Thyroid gland (tissue), 4 donors: ENCODE results near the gene PLAC8. TPM values are rescaled to one million over a fixed set of nuclear protein-coding genes. Genes with fewer than 3 reads are reported as not detected.

Experiments used
- DNase-seq, 2 donors: peaks; one replicate each; pipeline ENCODE4 v3.0.0-alpha.2; 2019
- H3K27ac ChIP-seq, 3 donors: fragments of 200-600 bp; sonication (generic); 1 replicate in 2 of 3; 2 replicates in 1 of 3; pipeline ENCODE4 v1.5.1; 2016 to 2019; ENCODE audit warnings: mild to moderate bottlenecking in 1 of 3, moderate library complexity in 1 of 3
- H3K27me3 ChIP-seq: fragments of 200-600 bp; sonication (generic); one replicate; pipeline ENCODE4 v1.5.1; 2019
- H3K36me3 ChIP-seq, 2 donors: fragments of 200-600 bp; sonication (generic); one replicate each; pipeline ENCODE4 v1.5.1; 2016 to 2019
- H3K4me1 ChIP-seq, 2 donors: fragments of 200-600 bp; sonication (generic); one replicate each; pipeline ENCODE4 v1.5.1; 2017 to 2019
- H3K4me3 ChIP-seq, 3 donors: fragments of 200-600 bp; sonication (generic); replicated peaks in 1 of 3; 1 replicate in 2 of 3; 2 replicates in 1 of 3; pipeline ENCODE4 v1.5.1; 2016; ENCODE audit warnings: mild to moderate bottlenecking in 1 of 3
- H3K9me3 ChIP-seq: fragments of 200-600 bp; sonication (generic); one replicate; pipeline ENCODE4 v1.5.1; 2017
- POLR2A ChIP-seq, 2 donors: fragments of 450-650 bp; IDR thresholded peaks; one replicate each; pipeline ENCODE4 v1.6.1; 2017; ENCODE audit warnings: antibody characterized with exemption in 2 of 2, mild to moderate bottlenecking in 2 of 2, moderate library complexity in 1 of 2
- WGBS, 2 donors: methylation state at CpG; one replicate each; pipeline ENCODE4 v1.1.5; 2017; 5-methylcytosine and 5-hydroxymethylcytosine counted together
- intact Hi-C: fragments of 100-400 bp; cut with DNase I; formaldehyde crosslinking; loops from one replicate; pipeline ENCODE4 v1.15.1; 2023
- total RNA-seq, 4 donors: library from RNA; depleted of rRNA; stranded (reverse); fragments of >200 nt; gene quantifications; one replicate each; pipeline ENCODE4 v1.2.3, GENCODE V29; 2016
- TF ChIP-seq, protein P1 (sequence below), 6 experiments: fragments of 200-600 bp in 3 of 6; fragments of 450-650 bp in 3 of 6; sonication (generic) in 3 of 6; IDR thresholded peaks; one replicate each; pipeline ENCODE4 v1.5.1; 2016 to 2019; ENCODE audit warnings: antibody characterized with exemption in 6 of 6, mild to moderate bottlenecking in 2 of 6, inconsistent platforms in 1 of 6, moderate library complexity in 1 of 6

The PLAC8 gene
- total RNA-seq, 4 donors from 2014 or later, result 0.44 to 3.7 (median 2.0) TPM

DNA sequence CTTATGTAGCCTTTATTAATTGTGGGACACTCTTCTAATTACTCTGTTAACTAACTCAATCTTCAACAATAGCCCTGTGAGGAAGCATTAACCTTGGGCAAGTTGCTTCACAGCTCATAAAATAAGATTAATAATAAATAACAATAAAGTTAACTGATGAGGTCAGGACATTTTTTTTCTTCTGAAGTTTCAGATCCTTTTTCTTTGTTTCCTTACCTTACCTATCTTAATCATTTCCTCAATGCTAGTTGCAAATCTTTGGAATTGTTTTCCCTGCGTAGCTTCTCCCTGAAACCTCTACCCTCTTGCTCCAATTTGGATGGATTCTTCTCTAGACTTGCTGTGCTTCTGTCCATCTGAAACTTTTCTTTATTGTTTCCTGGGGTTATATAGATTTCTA, 17.5 kb upstream of the PLAC8 start:
- intact Hi-C loops, result no loop called here
- no peak overlapping the region for H3K27ac ChIP-seq
- DNase-seq, result no peak
- no peak overlapping the region for H3K4me3 ChIP-seq
- WGBS, 2 donors, result 95 to 96% methylated on average over 1 of the region's 1 CpG
- no peaks in the 10 kb centered on the region for H3K9me3 ChIP-seq
- H3K27me3 ChIP-seq, result no peaks in the 10 kb centered on the region
- no peaks in the 10 kb centered on the region for H3K36me3 ChIP-seq
- TF ChIP-seq, protein P1, sequence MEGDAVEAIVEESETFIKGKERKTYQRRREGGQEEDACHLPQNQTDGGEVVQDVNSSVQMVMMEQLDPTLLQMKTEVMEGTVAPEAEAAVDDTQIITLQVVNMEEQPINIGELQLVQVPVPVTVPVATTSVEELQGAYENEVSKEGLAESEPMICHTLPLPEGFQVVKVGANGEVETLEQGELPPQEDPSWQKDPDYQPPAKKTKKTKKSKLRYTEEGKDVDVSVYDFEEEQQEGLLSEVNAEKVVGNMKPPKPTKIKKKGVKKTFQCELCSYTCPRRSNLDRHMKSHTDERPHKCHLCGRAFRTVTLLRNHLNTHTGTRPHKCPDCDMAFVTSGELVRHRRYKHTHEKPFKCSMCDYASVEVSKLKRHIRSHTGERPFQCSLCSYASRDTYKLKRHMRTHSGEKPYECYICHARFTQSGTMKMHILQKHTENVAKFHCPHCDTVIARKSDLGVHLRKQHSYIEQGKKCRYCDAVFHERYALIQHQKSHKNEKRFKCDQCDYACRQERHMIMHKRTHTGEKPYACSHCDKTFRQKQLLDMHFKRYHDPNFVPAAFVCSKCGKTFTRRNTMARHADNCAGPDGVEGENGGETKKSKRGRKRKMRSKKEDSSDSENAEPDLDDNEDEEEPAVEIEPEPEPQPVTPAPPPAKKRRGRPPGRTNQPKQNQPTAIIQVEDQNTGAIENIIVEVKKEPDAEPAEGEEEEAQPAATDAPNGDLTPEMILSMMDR (IDR thresholded peaks at IDR 0.05), result no peak
- TF ChIP-seq POLR2A (IDR thresholded peaks at IDR 0.05), result no peak
- no peaks in the 10 kb centered on the region for H3K4me1 ChIP-seq

DNA sequence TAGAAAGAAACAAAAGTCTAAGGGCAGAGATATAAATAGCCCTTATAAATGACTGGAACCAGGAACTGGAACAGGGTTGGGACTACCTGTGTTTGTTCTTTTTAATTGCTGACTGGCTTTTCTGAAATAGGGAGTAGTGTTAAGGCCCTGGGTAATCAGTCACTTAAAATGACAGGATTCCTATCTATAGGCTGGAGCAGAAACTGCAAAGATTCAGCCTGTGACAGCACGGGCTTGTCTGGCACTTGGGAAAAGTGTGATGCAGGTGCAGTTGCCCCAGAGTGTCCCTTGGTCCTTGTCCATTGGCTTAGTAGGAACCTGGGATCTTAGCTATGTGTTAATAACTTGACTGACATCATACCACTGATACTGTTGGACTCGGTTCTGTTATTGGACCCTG, 14.7 kb upstream of the PLAC8 start:
- Histone ChIP-seq H3K4me1 (no peaks in the 10 kb centered on the region), H3K36me3 (no peaks in the 10 kb centered on the region), H3K27ac (no peak overlapping the region), H3K9me3 (no peaks in the 10 kb centered on the region), H3K27me3 (no peaks in the 10 kb centered on the region), H3K4me3 (no peak overlapping the region)
- intact Hi-C loops, result no loop called here
- TF ChIP-seq, protein P1 (IDR thresholded peaks at IDR 0.05), result no peak
- no peak for TF ChIP-seq POLR2A (IDR thresholded peaks at IDR 0.05)
- WGBS, 2 donors, result 88 to 90% methylated on average over 2 of the region's 2 CpGs
- no peak for DNase-seq

DNA sequence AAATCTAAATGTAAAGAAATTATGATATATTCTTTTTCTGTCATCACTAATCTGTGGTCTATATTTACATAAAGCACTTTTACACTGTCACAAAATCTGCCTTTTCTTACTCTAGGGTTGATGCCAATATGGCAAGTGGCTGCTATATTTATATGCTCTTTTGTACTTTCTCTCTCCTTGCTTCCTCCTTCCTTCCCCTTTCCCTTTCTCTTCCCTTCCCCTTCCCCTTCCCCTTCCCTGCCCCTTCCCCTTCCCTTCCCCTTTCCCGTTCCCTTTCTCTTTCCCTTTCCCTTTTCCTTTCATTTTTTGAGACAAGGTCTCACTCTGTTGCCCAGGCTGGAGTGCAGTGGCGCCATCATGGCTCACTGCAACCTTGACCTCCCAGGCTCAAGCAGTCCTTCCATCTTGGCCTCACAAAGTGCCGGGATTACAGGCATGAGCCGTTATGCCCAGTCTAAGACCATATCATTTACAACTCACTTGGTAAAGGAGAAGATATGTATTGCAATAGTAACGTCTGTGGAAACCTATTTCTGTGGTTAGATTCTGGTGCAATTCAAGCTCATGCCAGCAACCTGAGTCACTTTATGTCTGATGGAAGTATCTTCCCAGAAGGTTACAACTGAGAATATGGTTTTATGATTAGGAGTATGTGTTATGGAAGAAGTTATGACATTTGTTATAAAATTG, 13.9 kb upstream of the PLAC8 start:
- Histone ChIP-seq H3K9me3 (no peaks in the 10 kb centered on the region), H3K27me3 (no peaks in the 10 kb centered on the region), H3K4me1 (no peaks in the 10 kb centered on the region), H3K36me3 (no peaks in the 10 kb centered on the region), H3K4me3 (no peak overlapping the region), H3K27ac (no peak overlapping the region)
- TF ChIP-seq, protein P1 (IDR thresholded peaks at IDR 0.05), result no peak
- TF ChIP-seq POLR2A (IDR thresholded peaks at IDR 0.05), result no peak
- WGBS, 2 donors, result 84 to 90% methylated on average over 5 of the region's 5 CpGs
- intact Hi-C loops, result no loop called here
- no peak for DNase-seq

DNA sequence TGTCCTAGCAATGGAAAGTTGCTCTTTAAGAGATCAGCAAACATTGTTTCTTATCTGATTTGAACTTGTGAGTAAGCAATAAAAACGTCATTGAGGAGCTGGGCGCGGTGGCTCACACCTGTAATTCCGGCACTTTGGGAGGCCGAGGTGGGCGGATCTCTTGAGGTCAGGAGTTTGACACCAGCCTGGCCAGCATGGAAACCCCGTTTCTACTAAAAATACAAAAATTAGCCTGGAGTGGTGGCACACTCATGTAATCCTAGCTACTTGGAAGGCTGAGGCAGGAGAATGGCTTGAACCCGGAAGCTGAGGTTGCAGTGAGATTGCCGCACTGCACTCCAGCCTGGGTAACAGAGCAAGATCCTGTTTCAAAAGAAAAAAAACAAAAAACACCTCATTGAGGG, 11.2 kb upstream of the PLAC8 start:
- Histone ChIP-seq H3K4me3 (no peak overlapping the region), H3K27ac (no peak overlapping the region)
- whole genome bisulfite sequencing, 2 donors, result 79 to 80% methylated on average over 9 of the region's 9 CpGs

More for the DNA sequence above, 11.2 kb upstream of the PLAC8 start:
- intact Hi-C loops, result no loop called here
- no peaks in the 10 kb centered on the region for H3K9me3 ChIP-seq
- DNase-seq, result no peak
- TF ChIP-seq POLR2A (IDR thresholded peaks at IDR 0.05), result no peak
- TF ChIP-seq, protein P1 (IDR thresholded peaks at IDR 0.05), result no peak
- H3K4me1 ChIP-seq, result no peaks in the 10 kb centered on the region
- no peaks in the 10 kb centered on the region for H3K27me3 ChIP-seq
- H3K36me3 ChIP-seq, result no peaks in the 10 kb centered on the region
